Liver (tissue), 9 donors: ENCODE data around the gene HECTD2. TPM values are rescaled to one million over a fixed set of nuclear protein-coding genes. Genes with fewer than 3 reads are reported as not detected.

ENCODE experiments used
- DNase-seq: peaks from one replicate; pipeline ENCODE4 v3.0.0-alpha.2; 2017; ENCODE audit warnings: low spot score
- H3K27ac ChIP-seq, 2 donors: one replicate each; pipeline ENCODE4 v1.7.0; 2013; ENCODE audit warnings: inconsistent platforms in 2 of 2, low read length in 2 of 2, control low read depth in 1 of 2, low read depth in 1 of 2, mild to moderate bottlenecking in 1 of 2
- H3K27me3 ChIP-seq, 4 donors: one replicate each; pipeline versions ENCODE4 v1.6.1 to v1.7.0; 2013; ENCODE audit warnings: low read length in 3 of 4, inconsistent platforms in 1 of 4, mild to moderate bottlenecking in 1 of 4, moderate library complexity in 1 of 4; ENCODE audit not compliant: control insufficient read depth in 4 of 4, insufficient read depth in 4 of 4
- H3K36me3 ChIP-seq, 4 donors: one replicate each; pipeline versions ENCODE4 v1.6.1 to v1.7.0; 2013; ENCODE audit warnings: low read length in 3 of 4, mild to moderate bottlenecking in 3 of 4, low read depth in 1 of 4, moderate library complexity in 1 of 4; ENCODE audit not compliant: control insufficient read depth in 4 of 4, insufficient read depth in 3 of 4
- H3K4me1 ChIP-seq, 4 donors: one replicate each; pipeline versions ENCODE4 v1.6.1 to v1.7.0; 2013; ENCODE audit warnings: low read length in 3 of 4, mild to moderate bottlenecking in 3 of 4, moderate library complexity in 1 of 4; ENCODE audit not compliant: control insufficient read depth in 4 of 4, insufficient read depth in 4 of 4
- H3K4me3 ChIP-seq, 3 donors: one replicate each; pipeline versions ENCODE4 v1.6.1 to v1.7.0; 2013; ENCODE audit warnings: low read length in 3 of 3, control low read depth in 1 of 3, low read depth in 1 of 3, mild to moderate bottlenecking in 1 of 3
- H3K9ac ChIP-seq, 2 donors: one replicate each; pipeline ENCODE4 v1.7.0; 2013; ENCODE audit warnings: low read length in 2 of 2, mild to moderate bottlenecking in 2 of 2, moderate library complexity in 2 of 2, control low read depth in 1 of 2, low read depth in 1 of 2
- H3K9me3 ChIP-seq, 4 donors: one replicate each; pipeline versions ENCODE4 v1.6.1 to v1.7.0; 2013; ENCODE audit warnings: low read length in 3 of 4; ENCODE audit not compliant: control insufficient read depth in 4 of 4
- CTCF ChIP-seq: fragments of 150-350 bp; IDR thresholded peaks from 2 replicates; pipeline ENCODE4 v1.5.1; 2017; ENCODE audit warnings: improper control_type of control experiment, low read depth, low read length; ENCODE audit not compliant: missing input control
- EGR1 ChIP-seq, 2 donors: IDR thresholded peaks; 2 replicates each; pipeline ENCODE4 v1.6.1; 2016 to 2018; ENCODE audit warnings: antibody characterized with exemption in 2 of 2, low read depth in 2 of 2
- FOXA1 ChIP-seq: IDR thresholded peaks from 2 replicates; pipeline ENCODE4 v1.6.1; 2016; ENCODE audit warnings: antibody characterized with exemption
- FOXA2 ChIP-seq: IDR thresholded peaks from 2 replicates; pipeline ENCODE4 v1.6.1; 2016; ENCODE audit warnings: antibody characterized with exemption
- GABPA ChIP-seq, 2 donors: IDR thresholded peaks in 1 of 2; conservative IDR thresholded peaks in 1 of 2; 2 replicates each; pipeline ENCODE4 v1.6.1; 2016; ENCODE audit warnings: antibody characterized with exemption in 2 of 2, mild to moderate bottlenecking in 1 of 2, moderate library complexity in 1 of 2
- HNF4G ChIP-seq: IDR thresholded peaks from 2 replicates; pipeline ENCODE4 v1.6.1; 2016; ENCODE audit warnings: antibody characterized with exemption
- JUND ChIP-seq, 2 donors: IDR thresholded peaks; 2 replicates each; pipeline ENCODE4 v1.6.1; 2016; ENCODE audit warnings: antibody characterized with exemption in 2 of 2
- NR2F2 ChIP-seq: IDR thresholded peaks from 2 replicates; pipeline ENCODE4 v1.6.1; 2016; ENCODE audit warnings: antibody characterized with exemption
- RAD21 ChIP-seq, 2 donors: IDR thresholded peaks; 2 replicates each; pipeline ENCODE4 v1.6.1; 2016; ENCODE audit warnings: antibody characterized with exemption in 2 of 2, mild to moderate bottlenecking in 2 of 2
- RXRA ChIP-seq, 2 donors: IDR thresholded peaks; 2 replicates each; pipeline ENCODE4 v1.6.1; 2017 to 2018; ENCODE audit warnings: antibody characterized with exemption in 2 of 2, mild to moderate bottlenecking in 1 of 2
- SP1 ChIP-seq: IDR thresholded peaks from 2 replicates; pipeline ENCODE4 v1.6.1; 2018; ENCODE audit warnings: antibody characterized with exemption, mild to moderate bottlenecking
- TAF1 ChIP-seq: conservative IDR thresholded peaks from 2 replicates; pipeline ENCODE4 v1.6.1; 2016; ENCODE audit warnings: antibody characterized with exemption, mild to moderate bottlenecking
- YY1 ChIP-seq: IDR thresholded peaks from 2 replicates; pipeline ENCODE4 v1.6.1; 2016; ENCODE audit warnings: antibody characterized with exemption, mild to moderate bottlenecking
- ZBTB33 ChIP-seq: IDR thresholded peaks from 2 replicates; pipeline ENCODE4 v1.6.1; 2016; ENCODE audit warnings: antibody characterized with exemption
- WGBS: extraction: QIAGEN DNeasy Blood & Tissue Kit; methylation state at CpG from one replicate; pipeline ENCODE4 v1.1.7; 2013; 5-methylcytosine and 5-hydroxymethylcytosine counted together
- polyA plus RNA-seq, 2 donors: library from polyadenylated mRNA; stranded (reverse) in 1 of 2; unstranded in 1 of 2; fragments of 200-250 nt in 1 of 2; fragments of >200 nt in 1 of 2; fragmentation: Nextera tagmentation in 1 of 2; extraction: Ambion mirVana in 1 of 2; gene quantifications; one replicate each; pipeline versions ENCODE4 v1.2.1 to v1.2.3, GENCODE V29; 2013 to 2015
- total RNA-seq, 2 donors: library from RNA; depleted of rRNA; stranded (reverse); fragments of >200 nt; gene quantifications; one replicate each; pipeline ENCODE4 v1.2.3, GENCODE V29; 2014
- TF ChIP-seq, protein P1 (sequence below): IDR thresholded peaks from 2 replicates; pipeline ENCODE4 v1.6.1; 2016; ENCODE audit warnings: antibody characterized with exemption, mild to moderate bottlenecking
- TF ChIP-seq, protein P2 (sequence below): IDR thresholded peaks from 2 replicates; pipeline ENCODE4 v1.6.1; 2016; ENCODE audit warnings: antibody characterized with exemption
- donor health status: healthy.
- donor health status: healthy.
- donor health status: healthy.
- donor health status: healthy.
- donor health status: healthy.

HECTD2 gene
- total and polyA plus RNA-seq, 4 donors = 1.0 to 5.0 (median 3.2) TPM

- 93% methylated on average over 5 of the region's 5 CpGs for WGBS
- H3K4me1 ChIP-seq = peaks cover 1 to 16% (median 6%) of the 10 kb centered on the region in 4 donors
- H3K36me3 ChIP-seq = no peaks in the 10 kb centered on the region
- H3K9ac ChIP-seq = no peak overlapping the region
- no peak overlapping the region for H3K4me3 ChIP-seq
- TF ChIP-seq GABPA (IDR thresholded peaks at IDR 0.05 in 1 of 2, conservative IDR thresholded peaks at IDR 0.05 in 1 of 2) (no peak), JUND (IDR thresholded peaks at IDR 0.05) (peak in 1 of 2 donors; percentile 73)
- no peak overlapping the region for H3K27ac ChIP-seq
- no peaks in the 10 kb centered on the region for H3K27me3 ChIP-seq
- no peaks in the 10 kb centered on the region for H3K9me3 ChIP-seq
- no peak for DNase-seq
Observed at GRCh38 chr10:91511549-91512330, 101.6 kb downstream of the HECTD2 start.

DNA sequence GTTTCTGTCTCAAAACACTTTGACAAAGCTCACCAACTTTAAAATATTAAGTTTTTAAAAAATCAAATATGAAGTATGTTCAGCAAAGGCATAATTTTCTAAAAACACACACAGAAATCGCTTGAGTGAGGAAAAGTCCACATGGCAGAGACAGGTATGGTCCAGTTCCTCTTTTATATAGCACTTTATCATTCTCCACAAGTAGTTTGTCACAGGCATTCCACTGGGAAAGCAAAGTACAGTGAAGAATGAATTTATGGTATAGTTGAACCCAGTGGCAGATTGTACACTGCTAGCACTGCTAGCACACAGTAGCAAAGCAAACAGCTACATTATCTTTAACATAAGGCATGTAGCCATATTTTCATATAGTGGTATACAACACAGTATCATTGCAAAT, 102.3 kb downstream of the HECTD2 start:
- Histone ChIP-seq H3K36me3 (no peaks in the 10 kb centered on the region), H3K4me3 (no peak overlapping the region), H3K9me3 (peaks cover 0 to 1% (median 0%) of the 10 kb centered on the region in 4 donors), H3K27me3 (no peaks in the 10 kb centered on the region), H3K27ac (no peak overlapping the region), H3K9ac (no peak overlapping the region), H3K4me1 (peaks cover 1 to 16% (median 6%) of the 10 kb centered on the region in 4 donors)
- TF ChIP-seq EGR1 (IDR thresholded peaks at IDR 0.05; ENCODE audit: low read depth in 2 of 2) (no peak), NR2F2 (no peak), CTCF (no peak), RAD21 (IDR thresholded peaks at IDR 0.05) (no peak), FOXA2 (no peak), ZBTB33 (no peak), GABPA (IDR thresholded peaks at IDR 0.05 in 1 of 2, conservative IDR thresholded peaks at IDR 0.05 in 1 of 2) (no peak), RXRA (IDR thresholded peaks at IDR 0.05) (no peak), FOXA1 (no peak), SP1 (no peak), JUND (IDR thresholded peaks at IDR 0.05) (no peak), HNF4G (no peak), TAF1 (no peak), YY1 (no peak)
- TF ChIP-seq, protein P1, sequence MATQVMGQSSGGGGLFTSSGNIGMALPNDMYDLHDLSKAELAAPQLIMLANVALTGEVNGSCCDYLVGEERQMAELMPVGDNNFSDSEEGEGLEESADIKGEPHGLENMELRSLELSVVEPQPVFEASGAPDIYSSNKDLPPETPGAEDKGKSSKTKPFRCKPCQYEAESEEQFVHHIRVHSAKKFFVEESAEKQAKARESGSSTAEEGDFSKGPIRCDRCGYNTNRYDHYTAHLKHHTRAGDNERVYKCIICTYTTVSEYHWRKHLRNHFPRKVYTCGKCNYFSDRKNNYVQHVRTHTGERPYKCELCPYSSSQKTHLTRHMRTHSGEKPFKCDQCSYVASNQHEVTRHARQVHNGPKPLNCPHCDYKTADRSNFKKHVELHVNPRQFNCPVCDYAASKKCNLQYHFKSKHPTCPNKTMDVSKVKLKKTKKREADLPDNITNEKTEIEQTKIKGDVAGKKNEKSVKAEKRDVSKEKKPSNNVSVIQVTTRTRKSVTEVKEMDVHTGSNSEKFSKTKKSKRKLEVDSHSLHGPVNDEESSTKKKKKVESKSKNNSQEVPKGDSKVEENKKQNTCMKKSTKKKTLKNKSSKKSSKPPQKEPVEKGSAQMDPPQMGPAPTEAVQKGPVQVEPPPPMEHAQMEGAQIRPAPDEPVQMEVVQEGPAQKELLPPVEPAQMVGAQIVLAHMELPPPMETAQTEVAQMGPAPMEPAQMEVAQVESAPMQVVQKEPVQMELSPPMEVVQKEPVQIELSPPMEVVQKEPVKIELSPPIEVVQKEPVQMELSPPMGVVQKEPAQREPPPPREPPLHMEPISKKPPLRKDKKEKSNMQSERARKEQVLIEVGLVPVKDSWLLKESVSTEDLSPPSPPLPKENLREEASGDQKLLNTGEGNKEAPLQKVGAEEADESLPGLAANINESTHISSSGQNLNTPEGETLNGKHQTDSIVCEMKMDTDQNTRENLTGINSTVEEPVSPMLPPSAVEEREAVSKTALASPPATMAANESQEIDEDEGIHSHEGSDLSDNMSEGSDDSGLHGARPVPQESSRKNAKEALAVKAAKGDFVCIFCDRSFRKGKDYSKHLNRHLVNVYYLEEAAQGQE = no peak
- TF ChIP-seq, protein P2, sequence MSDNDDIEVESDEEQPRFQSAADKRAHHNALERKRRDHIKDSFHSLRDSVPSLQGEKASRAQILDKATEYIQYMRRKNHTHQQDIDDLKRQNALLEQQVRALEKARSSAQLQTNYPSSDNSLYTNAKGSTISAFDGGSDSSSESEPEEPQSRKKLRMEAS = no peak
- WGBS = 89% methylated on average over 1 of the region's 1 CpG
- no peak for DNase-seq
